Body of pancreas (tissue), 4 donors: Measurements from ENCODE around the gene ADM2.

Source experiments
- POLR2A ChIP-seq, 3 donors: fragments of 450-650 bp; IDR thresholded peaks; one replicate each; pipeline ENCODE4 v1.6.1; 2016; ENCODE audit warnings: antibody characterized with exemption in 3 of 3, mild to moderate bottlenecking in 2 of 3
- TF ChIP-seq, protein P1 (sequence below), 7 experiments: fragments of 450-650 bp in 4 of 7; fragments of 200-600 bp in 3 of 7; sonication (generic) in 3 of 7; IDR thresholded peaks; one replicate each; pipeline ENCODE4 v1.5.1; 2016 to 2019; ENCODE audit warnings: antibody characterized with exemption in 7 of 7

DNA sequence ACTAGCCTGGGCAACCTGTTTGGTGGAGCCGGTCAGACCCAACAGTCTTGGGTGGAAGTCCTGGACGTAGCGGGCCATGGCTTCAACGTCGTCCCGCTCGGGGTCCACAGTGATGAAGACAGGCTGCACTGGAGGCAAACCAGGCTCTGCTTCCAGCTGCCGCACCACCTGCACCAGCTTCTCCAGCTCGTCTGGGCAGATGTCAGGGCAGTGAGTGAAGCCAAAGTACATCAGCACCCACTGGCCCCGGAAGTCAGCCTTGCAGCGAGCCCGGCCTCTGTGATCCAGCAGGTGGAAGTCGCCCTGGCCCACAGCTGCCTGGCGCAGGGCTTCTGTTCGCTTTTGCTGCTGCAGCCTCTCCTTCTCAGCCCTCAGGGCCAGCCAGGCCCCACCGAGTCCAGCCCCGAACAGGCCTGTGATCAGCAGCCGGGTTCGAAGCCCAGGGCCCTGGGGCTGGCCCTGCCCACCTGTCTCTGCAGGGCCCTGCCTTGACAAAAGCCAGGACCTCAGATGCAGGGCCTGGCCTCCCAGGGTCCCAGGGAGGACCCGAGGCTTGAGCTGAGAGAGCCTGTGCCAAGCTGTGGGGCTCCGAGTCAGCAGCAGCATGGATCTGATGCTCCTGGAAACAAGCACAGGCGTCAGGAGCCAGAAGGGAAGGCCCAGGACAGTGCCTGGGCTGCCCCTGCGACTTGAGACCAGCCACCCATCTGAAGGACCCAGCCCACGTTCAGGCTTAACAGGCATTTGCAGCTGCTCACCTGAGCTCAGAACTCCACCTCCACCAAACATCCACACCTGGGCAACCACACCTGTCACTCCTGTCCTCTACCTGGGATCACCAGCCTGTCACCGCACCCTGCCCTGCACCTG, 42.7 kb downstream of the ADM2 start:
- TF ChIP-seq, protein P1, sequence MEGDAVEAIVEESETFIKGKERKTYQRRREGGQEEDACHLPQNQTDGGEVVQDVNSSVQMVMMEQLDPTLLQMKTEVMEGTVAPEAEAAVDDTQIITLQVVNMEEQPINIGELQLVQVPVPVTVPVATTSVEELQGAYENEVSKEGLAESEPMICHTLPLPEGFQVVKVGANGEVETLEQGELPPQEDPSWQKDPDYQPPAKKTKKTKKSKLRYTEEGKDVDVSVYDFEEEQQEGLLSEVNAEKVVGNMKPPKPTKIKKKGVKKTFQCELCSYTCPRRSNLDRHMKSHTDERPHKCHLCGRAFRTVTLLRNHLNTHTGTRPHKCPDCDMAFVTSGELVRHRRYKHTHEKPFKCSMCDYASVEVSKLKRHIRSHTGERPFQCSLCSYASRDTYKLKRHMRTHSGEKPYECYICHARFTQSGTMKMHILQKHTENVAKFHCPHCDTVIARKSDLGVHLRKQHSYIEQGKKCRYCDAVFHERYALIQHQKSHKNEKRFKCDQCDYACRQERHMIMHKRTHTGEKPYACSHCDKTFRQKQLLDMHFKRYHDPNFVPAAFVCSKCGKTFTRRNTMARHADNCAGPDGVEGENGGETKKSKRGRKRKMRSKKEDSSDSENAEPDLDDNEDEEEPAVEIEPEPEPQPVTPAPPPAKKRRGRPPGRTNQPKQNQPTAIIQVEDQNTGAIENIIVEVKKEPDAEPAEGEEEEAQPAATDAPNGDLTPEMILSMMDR (IDR thresholded peaks at IDR 0.05) = no peak
- TF ChIP-seq POLR2A (IDR thresholded peaks at IDR 0.05) = no peak
